RWPE1 (cell line): ENCODE measurements around the gene SLC6A18.

Experiments used
- CTCF ChIA-PET: fragments of 350-600 bp; sonication (Branson Sonifier 250); formaldehyde crosslinking; extraction: SDS; loops from one replicate; lab custom pipeline; 2021; lab: Yijun Ruan, JAX
- POLR2A ChIA-PET: fragments of 400-600 bp; formaldehyde crosslinking; extraction: SDS; loops from one replicate; lab custom pipeline; 2020; ENCODE audit warnings: antibody characterized with exemption; ENCODE audit not compliant: low non-redundant PET; lab: Yijun Ruan, JAX
- DNase-seq: peaks from one replicate; pipeline ENCODE4 v3.0.0; 2012; ENCODE audit warnings: low spot score
- H3K27ac ChIP-seq: fragments of 450-650 bp; 2 replicates; pipeline ENCODE4 v1.5.1; 2017
- CTCF ChIP-seq: fragments of 450-650 bp; conservative IDR thresholded peaks from 2 replicates; pipeline ENCODE4 v1.5.1; 2017; ENCODE audit warnings: low read depth, mild to moderate bottlenecking

The SLC6A18 gene

DNA sequence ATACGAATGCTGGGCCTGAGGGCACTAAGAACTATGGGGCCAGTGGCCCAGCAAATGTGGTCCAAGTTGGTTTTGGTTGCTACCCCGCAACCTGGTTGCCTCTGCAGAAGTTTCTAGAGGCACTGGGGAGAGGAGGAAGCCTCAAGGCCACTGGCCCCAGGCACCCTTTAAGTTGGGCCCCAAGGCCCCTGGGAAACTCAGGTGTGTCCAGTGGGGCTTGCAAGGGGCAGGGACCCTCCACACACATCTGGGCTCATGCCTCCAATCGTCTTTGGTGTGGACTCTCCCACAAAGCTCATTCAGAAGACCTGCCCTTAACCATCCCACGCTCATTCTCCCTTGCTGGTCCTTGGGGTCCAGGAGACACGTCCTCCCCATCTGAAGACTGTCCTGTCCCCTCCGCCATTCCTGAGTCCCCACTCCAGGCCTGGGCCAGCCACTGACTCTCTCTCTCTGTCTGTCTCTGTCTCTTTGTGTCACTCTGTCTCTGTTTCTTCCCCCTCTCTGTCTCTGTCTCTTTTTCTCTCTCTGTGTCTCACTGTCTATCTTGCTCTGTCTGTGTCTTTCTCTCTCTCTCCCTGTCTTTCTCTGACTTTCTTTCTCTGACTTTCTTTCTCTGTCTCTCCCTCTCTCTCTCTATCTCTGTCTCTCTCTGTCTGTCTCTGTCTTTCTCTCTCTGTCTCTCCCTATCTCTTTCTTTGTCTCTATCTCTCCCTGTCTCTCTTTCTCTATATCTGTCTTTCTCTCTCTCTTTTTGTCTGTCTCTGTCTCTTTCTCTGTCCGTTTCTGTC lies 27.1 kb upstream of the SLC6A18 start:
- CTCF ChIA-PET = no interaction called here
- H3K27ac ChIP-seq = no peak overlapping the region
- POLR2A ChIA-PET = no interaction called here
- no peak for DNase-seq
- TF ChIP-seq CTCF = no peak

DNA sequence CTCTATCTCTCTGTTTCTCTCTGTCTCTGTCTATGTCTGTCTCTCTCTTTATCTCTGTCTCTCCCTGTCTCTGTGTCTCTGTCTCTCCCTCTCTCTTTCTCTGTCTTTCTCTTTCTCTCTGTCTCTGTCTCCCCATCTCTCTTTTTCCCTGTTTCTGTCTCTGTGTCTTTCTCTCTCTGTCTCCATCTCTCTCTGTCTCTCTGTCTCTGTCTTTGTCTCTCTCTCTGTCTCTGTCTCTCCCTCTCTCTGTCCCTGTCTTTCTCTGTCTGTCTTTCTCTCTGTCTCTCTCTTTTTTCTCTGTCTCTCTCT lies 25.9 kb upstream of the SLC6A18 start:
- H3K27ac ChIP-seq = no peak overlapping the region
- DNase-seq = no peak
- ChIA-PET POLR2A (no interaction called here), CTCF (no interaction called here)
- no peak for TF ChIP-seq CTCF

- no peak for TF ChIP-seq CTCF
- DNase-seq = no peak
- CTCF ChIA-PET = no interaction called here
- POLR2A ChIA-PET = no interaction called here
- H3K27ac ChIP-seq = no peak overlapping the region
These were observed 25.3 kb upstream of the SLC6A18 start for GRCh38 chr5:1199649-1200494.

DNA sequence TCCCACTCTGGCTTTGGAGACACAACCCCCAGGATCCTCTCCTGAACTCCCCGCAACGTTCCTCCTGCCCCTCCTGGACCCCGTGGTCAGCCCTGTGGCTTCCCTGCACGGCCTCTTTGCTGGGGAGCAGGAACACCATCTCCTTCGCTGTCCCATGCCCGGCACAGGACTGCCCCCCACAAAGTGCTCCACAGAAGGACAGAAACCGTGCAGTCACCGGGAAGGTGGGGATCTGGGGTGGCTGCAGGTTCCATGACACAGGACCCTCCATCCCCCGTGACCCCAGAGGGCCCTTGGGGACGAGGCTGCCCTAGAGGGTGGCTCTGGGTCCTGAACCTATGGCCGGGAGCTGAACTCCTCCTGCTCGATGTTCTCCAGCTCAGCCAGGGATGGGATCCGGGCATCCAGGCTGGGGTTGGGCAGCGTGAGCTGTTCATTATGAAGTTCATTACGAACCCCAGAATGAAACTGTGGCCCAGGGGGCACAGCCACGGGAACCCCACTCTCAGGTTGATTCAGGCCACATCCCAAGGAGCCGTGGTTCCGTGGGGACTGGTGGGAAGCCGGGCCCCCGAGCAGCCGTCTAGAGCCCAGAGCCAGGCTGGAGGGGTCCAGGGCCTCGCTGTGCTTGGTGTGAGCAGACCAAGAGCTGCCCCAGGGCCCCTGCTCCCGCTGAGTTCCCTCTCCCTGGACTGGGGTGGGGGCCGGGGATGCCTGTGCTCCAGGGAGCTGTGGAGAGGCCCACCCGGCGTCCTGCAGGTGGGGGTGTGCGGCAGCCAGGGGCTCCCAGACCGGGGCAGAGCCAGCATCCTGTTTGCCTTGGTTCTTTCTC lies 24.5 kb upstream of the SLC6A18 start:
- CTCF ChIA-PET = no interaction called here
- TF ChIP-seq CTCF = no peak
- POLR2A ChIA-PET = no interaction called here
- H3K27ac ChIP-seq = no peak overlapping the region
- DNase-seq = no peak

- DNase-seq = no peak
- CTCF ChIA-PET = no interaction called here
- POLR2A ChIA-PET = no interaction called here
- H3K27ac ChIP-seq = no peak within 1 kb of the TSS
- no peak for TF ChIP-seq CTCF
These were observed 23.7 kb upstream of the SLC6A18 start, which contains the start of gene SLC6A19 for GRCh38 chr5:1201327-1202025. Gene SLC6A19, plus strand, starts transcription at chr5:1201595. Its CDS starts 56 bp downstream, at chr5:1201651.
